HG03095 (cell line): Measurements from ENCODE around the gene POU4F2.

Experiments used
- ATAC-seq: cut with Tn5 transposase; IDR thresholded peaks from one replicate; pipeline ENCODE4 v1.9.1; 2021; ENCODE audit warnings: moderate library complexity; ENCODE audit not compliant: unreplicated experiment

The POU4F2 gene

GRCh38 chr4:146638786-146639505 is at the start of gene POU4F2:
Gene POU4F2 (plus strand): TSS chr4:146638893. CDS start chr4:146639141, 248 bp downstream.
- ATAC-seq: no peak

DNA sequence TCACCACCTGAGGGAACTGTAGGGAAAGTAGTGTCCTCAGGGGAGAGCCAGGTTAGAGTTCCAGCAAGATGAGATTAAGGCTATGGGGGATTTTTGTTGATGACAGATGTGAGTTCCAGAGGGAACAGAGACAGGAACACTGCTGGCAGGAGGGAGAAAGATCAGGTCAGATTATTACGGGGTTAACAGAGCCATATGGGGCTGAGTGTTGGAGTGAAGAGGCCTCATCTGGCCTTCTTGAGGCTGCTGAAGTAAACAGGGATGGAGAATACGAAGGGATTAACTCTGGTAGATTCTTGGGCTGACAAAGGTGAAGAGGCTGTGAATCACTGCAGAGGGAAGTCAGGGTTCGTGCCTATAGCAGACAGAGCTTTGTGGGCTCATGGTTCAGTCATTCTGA is 47.9 kb upstream of the POU4F2 start:
- no peak for ATAC-seq

GRCh38 chr4:146592019-146592418 is 46.7 kb upstream of the POU4F2 start:
- no peak for ATAC-seq

DNA sequence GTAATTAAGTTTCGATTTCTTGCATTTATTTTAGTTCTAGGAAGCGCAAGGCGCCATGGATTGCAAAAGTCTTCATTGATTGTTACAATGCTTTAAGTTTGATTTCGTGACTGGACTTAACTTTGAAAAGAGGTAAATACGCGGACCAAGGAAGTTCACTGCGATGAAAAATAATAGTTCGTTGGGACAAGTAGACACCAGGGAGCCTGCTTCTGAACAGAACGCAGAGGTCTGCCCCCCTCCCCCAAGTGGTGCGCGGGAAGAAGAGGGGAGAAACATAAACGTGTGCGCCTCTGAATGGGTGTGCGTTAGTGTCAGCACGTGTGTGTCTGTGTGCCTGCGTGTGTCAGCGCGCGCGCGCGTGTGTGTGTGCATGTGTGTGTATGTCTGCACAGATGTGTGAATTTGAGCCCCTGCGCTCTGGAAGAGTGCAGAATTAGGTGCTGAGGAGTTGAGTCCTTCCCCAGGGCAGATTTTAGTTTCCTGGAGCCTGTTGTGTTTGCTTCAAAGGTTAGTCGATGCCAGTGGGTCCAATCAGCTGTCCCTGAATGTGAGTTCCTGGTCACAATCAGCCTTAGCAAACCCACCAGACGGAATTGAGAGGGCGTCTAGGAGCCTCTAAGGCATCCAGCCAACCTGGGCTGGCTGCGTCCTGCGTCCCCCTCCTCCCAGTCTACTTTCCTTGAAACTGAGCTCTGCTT is 5.8 kb upstream of the POU4F2 start:
- ATAC-seq: no peak

DNA sequence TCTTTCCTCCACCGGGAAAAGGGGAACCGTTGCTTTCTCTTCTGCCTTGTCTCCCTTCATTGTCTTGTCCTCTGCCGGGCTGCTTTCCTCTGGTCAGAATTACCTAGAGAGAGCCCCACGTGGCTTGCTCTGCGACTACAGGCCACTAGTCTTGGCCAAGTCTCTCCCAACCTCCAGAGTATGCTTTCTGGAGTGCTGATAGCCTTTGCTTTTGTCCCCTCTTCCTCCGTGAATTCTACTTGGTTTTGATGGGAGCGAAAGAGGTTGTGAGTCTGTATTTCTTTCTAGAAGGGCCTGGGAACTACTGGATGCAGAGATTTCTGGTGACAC is 5.3 kb upstream of the POU4F2 start:
- ATAC-seq: no peak

DNA sequence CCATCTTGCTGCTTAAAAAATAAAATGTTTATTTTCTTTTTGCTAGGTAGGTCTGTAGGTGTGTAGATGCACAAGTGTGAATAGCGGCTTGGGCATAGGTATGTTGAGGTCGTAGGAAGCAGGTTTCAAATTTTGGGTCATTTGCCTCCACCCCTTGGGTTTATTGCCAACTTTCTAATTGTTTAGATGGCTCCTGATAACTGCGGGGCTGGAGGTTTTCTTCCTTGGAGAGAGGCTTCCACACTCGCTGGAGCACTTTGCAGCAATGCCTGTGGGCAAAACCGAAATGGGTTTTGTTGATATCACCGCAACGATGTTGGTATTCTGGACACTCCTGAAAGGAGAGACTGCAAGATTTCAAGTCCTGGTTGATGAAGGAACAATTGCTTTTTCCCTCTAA is 3.9 kb upstream of the POU4F2 start:
- no peak for ATAC-seq

- no peak for ATAC-seq
These were observed 916 bp upstream of the POU4F2 start for GRCh38 chr4:146637621-146638332.

DNA sequence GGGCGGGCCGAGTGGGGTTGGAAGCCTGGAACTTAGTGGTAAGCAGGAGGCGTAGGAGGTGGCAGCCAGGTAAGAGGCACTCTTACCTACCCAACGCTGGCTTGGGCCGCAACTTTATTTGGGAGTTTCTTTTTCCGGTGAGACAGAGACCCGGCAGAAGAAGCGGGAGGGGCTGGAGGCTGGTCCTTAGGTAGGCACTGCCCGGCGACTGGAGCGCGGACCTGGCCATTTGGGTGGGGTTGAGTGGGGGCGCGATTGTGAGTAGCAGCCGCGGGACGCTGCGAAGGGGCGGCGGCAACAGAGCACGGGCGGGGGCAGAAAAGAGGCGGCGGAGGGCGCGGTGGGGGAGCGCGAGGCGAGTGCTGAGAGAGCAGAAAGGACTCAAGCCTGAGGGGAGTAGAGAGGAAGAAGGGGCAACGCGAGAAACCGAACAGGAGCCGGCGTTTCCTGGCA is 334 bp upstream of the POU4F2 start:
- ATAC-seq: no peak

DNA sequence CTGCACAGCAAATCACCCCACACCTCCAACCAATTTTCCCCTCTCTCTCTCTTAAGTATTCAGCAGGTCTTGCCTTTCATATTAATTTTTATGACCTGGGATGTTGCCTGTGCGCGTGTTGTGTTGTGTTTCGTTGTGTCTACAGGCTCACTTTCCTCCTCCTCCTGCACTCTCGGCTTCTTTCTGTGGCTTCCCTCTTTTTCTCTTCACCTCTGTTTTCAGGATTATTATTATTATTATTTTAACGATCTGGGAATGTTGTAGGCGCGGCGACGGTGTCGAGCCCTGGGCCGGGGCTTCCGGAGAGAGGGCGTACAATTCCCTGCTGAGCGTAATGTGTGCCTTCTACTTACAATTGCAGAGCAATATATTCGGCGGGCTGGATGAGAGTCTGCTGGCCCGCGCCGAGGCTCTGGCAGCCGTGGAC is 826 bp downstream of the POU4F2 start:
- no peak for ATAC-seq

- no peak for ATAC-seq
These were observed 1.4 kb downstream of the POU4F2 start for GRCh38 chr4:146640021-146640464.

- ATAC-seq: no peak
These were observed 1.9 kb downstream of the POU4F2 start for GRCh38 chr4:146640465-146641061.

GRCh38 chr4:146641762-146642161 is 3.1 kb downstream of the POU4F2 start:
- ATAC-seq: no peak

DNA sequence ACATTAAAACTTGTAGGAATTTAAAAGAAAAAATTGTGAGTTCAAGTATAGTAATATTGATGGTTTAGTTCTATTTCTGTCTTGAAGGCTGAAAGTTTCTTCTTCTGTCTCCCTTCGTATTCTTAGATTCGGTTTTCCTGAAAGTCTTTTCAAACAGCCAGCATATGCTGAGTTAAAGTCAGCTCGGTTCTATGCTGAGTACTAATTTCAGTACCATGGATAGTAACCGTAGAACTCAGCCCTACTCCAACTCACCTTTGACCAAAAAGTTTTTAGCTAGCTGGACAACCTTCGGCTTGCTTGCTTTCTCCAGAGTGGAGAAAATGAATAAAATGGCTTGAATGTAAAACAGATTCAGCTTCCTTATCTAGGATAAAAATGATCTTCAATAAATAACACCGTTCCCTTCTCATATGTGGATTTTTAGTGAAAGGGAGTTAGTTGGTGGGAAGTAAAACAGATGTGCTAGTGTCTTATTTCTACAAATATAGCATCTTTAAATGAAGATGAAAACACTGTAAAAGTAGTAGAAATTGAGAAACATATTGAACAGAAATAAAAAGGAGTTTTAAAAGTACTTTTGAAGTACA is 5.2 kb downstream of the POU4F2 start:
- ATAC-seq: no peak

DNA sequence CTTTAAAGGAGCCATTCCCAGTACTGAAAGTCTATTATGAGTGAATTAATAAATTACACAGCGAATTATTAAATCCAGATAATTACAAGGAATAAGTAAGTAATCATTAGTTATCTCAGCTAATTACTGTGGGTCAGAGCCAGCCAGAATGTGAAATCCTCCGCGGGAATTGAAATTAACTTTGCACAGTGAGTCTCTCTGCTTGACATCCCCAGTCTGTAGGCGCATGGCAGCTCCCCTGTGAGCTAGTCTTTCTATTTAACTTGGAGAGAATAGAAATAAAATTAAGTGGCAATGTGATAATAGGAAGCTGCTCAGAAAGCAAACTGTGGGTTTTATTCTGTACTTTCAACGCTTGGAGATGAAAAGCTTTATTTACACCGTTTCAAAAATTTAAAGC is 7.2 kb downstream of the POU4F2 start:
- ATAC-seq: no peak

- ATAC-seq: no peak
These were observed 8.1 kb downstream of the POU4F2 start for GRCh38 chr4:146646593-146647325.

DNA sequence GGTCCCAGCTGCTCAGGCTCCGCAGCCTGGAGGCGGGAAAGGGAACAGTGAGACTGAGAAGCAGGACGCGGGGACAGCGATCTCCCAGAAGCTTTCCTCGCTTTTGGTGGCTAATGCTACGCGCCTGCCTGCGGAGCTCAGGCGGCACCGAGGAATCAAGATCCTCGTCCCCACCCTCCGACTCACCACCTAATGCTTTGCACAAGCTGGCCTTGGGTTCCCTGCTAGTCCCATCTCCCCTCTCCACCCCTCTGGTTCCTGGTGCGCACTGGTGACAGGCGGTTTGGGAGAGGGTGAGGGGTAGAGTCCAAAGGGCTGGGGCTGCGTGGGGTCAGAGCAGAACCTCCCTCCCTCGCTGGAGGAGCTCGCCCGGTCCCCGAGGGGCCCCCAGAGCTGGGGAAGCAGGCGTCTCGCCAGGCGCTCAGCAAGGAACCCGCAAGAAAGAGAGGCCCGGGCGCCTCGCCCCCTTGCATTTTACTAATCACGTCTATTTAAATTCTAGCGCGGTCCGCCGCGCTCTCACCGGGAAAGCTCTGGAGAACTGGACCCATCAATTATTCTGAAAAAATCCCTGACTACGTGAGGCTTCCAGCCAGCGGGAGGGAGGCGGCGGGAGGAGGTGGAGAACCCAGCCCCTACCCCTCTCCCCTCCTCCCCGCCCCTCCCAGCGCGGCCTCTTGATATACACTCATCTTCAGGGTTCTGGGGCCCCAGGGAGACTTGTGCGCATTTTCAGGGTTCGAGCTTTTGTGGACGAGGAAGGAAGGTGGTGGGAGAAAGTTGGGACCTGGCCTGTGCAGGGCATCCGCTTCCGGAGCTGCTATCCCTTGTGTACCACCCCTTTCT is 9.1 kb downstream of the POU4F2 start:
- no peak for ATAC-seq

GRCh38 chr4:146648461-146648783 is 9.7 kb downstream of the POU4F2 start:
- ATAC-seq: no peak

DNA sequence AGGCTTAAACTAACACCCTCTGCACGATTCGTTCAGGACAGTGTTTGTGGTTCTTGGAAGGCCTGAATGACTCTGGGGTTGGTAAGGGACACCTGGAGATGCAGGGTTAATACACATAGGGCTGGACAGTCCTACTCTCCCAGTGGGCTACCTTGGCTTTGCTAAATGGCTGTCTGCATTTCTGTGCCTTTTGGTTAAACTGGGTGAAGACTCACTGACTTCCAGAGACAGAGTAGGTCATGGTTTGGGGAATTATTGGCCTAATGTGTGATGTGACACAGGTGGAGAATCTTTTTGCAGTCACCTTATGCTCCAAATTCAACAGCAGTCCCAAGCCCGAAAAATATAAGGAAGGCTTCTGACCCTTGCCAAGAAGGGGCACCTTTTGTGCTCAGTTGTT is 10.5 kb downstream of the POU4F2 start:
- ATAC-seq: no peak

GRCh38 chr4:146650034-146650433 is 11.3 kb downstream of the POU4F2 start:
- no peak for ATAC-seq
